Measurements from ENCODE around the gene APH1B.

APH1B gene

DNA sequence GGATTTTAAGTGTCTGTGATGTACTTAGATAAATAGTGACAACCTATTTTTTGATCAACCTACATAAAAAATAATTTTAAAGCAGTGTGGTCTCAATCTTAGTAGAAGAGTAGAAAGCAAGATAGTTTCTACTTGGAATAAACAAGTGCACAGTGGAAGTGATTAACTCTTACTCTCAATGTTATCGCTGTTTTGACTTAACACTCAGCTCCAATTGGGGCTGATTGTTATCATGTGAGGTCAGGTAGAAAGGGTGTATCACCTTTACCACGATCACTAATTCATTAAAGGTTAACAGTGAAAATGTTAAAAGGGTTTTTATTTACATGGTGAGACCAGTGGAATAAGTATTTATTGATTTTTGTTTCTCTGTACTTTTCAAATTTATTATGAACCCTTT lies 22.4 kb upstream of the APH1B start:
- DNase-seq = no peak

DNA sequence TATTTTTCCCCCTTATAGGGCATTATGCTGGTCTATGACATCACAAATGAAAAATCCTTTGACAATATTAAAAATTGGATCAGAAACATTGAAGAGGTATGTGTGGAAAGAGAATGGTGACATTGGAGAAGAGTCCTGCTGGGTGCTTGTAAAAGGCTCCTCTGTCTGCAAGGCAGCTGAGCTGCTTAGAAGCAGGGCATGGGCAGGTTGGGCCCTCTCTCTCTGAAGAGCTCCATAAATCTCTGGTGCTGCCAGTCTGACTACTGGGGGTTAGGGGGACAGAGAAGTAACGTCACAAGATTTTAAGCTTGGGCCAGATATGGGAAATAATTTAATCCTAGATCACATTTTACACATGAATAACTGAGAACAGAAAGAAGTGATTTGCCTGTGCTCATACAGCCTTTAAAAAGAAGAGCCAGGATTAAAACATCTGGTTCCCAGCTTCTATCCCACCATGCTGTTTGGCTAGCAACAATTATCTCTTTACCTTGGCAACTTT lies 21.9 kb upstream of the APH1B start:
- no peak for DNase-seq

DNA sequence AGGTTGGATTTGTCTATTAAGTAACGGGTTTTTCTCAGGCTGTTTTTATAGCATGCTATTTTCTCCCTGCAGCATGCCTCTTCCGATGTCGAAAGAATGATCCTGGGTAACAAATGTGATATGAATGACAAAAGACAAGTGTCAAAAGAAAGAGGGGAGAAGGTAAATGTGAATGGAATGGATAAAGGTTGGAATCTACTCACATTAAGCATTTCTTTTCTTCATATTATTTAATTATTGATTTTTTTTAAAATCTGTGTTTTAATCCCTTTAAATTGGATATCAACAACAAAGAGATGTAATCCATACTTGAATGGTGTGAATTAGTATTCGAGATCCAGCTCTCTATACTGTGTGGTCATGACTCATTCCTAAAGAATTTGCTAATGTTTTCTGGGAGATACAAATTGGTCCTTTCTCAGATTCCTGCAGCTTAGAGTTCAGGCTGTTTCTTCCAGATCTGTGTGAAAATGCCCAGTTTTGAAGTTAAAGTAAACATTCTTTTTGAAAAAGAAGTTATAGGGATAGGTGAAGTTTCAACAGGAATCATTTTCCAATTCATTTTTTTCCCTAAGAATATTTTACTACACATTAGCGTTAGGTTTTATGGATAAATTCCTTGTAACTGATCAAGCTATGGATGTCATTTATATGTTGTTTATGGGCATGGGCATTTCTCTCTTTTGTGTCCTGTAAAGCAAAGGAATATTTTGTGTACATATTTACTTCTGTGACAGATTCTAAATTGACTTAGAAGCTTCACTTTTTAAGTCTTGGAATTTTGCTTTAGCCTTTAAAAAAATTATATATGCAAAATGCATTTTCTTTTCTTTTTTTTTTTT lies 20.8 kb upstream of the APH1B start:
- DNase-seq = no peak

DNA sequence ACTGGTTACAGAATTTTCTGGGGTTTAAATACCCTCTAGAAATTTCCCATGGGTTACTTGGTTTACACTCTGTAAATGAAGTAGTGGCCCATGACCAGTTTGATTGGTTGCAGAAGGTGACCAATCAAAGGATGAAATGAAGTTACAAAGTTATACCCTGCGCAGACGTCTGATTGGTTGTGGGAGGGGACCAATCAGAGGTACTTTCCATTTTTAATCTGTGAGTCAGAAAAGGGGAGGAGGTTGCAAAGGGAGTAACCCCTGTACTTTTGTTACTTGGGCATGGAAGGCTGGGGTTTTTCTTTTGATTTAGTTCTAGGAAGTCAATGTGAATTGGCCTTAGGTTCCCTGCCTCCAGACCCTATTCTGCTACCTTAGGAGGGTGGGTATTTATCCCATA lies 18.7 kb upstream of the APH1B start:
- DNase-seq = no peak

DNA sequence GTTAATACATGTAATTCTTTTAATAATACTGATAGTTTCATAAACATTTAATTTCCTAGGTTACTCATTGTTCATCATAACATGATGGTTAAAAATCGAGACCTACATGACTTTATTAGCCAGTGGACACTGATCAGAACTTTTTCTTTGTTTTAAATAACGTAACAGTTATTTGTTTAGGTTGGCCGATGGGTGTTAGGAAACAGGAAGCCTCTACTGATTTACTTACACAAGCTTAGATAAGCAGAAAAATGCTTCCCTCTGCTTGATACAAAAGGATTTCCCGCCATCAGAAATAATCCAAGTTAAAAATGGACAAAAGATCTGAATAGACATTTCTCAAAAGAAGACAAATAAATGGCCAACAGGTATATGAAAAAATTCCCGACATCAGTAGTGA lies 16.6 kb upstream of the APH1B start:
- no peak for DNase-seq

DNA sequence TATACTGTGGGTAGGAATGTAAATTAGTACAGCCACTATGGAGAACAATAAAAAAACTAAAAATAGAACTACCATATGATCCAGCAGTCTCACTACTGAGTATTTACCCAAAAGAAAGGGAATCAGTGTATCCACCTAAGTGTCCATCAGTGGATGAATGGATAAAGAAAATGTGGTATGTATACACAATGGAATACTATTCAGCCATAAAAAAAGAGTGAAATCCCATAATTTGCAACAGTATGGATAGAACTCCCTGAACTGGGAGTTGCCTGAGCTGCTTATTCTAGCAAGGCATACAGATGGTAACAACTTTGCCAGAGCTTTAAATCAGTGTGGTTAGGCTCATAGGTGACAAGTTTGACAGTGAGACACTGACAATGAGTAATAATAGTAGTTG lies 16.1 kb upstream of the APH1B start:
- DNase-seq = no peak

DNA sequence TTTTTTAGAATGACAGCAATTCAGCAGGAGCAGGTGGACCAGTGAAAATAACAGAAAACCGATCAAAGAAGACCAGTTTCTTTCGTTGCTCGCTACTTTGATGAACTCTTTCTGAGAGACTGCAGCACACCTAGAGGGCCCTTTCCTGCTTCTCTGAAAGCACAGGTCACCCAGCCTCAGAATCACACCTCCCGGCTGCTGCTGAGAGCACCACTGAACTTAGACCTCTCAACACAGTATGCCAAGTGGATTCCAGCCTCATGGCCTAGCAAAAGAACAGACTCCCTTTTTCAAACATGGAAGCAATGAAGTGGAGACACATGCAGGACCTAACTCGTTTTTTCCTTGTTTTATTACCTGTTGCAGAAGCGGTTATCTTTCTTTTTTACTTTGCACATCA lies 13.9 kb upstream of the APH1B start:
- DNase-seq = no peak

DNA sequence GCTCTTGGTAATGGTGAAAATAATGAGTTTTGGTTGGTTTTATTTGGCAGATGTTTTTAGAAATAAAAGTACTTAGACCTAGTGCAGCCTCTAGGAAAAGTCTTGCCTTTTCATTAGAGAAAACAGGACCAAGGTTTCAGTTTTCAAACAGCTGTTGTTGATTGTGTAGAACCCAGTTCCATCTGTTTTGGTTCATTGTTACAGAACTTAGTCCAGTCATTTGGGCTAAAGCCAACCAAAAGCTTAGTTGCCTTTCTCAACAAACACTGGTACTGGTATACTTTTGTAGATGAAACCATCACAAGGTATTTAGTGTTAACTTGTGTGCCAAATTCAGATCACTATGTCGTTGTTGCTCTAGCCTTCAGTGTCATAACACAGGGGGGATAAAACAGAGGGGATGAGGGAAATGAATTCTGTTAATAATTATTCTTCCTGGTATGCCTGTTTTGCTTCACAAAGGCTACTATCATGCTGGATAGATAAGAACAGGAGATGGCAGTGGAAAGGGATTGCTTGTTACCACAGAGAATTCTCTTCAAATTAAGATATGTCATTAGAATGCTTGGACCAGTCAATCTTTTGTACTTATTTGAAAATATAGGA lies 12.6 kb upstream of the APH1B start:
- DNase-seq = no peak

DNA sequence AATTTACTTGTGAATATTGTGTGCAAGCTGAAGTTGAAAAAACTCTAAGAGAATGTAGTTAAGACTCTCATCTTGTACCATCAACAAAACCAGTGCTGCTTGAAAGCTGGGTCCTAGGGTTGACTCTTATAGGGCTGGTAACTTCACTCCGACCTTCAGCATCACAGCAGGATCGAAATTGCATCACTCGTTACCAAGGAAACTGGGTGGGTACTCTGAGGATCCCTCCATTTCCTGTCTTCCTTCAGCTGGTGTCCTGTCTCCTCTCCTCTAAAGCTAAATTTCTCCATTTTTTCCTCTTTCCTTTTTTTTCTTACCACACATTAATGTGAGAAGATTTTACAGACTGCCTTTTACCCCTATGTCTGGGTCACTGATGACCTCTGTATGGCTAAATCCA lies 3.0 kb upstream of the APH1B start:
- DNase-seq = no peak

DNA sequence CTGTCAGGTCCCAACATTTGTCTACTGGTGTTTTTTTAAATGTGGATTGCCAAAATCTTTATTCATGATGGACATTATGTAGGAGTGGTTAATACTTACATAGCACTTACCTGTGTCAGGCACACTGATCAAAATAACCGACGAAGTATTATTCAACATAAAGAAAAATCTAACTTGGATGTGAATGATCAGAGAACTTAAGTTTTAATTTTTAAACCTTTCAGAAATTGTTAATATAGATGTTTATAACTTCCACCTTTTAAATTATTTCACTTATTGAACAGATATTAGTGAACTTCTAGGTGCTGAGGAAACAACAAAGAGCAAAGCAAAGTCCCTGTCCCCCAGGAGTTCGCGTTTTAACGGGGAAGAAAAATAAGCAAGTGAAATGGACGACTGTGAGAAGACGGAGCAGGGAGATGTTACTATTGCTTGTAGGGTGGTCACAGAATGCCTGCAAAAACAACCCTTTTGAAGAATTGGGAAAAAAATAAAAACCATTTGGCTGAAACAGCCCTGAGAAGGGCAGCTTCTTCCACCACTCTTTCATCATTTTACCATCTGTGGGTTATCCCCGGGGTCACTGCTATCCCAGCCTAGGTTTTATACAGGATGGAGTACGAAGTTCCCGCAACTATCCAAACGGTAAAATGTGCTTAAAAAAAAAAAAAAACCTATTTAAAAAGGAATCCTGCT lies 915 bp upstream of the APH1B start:
- DNase-seq = no peak

DNA sequence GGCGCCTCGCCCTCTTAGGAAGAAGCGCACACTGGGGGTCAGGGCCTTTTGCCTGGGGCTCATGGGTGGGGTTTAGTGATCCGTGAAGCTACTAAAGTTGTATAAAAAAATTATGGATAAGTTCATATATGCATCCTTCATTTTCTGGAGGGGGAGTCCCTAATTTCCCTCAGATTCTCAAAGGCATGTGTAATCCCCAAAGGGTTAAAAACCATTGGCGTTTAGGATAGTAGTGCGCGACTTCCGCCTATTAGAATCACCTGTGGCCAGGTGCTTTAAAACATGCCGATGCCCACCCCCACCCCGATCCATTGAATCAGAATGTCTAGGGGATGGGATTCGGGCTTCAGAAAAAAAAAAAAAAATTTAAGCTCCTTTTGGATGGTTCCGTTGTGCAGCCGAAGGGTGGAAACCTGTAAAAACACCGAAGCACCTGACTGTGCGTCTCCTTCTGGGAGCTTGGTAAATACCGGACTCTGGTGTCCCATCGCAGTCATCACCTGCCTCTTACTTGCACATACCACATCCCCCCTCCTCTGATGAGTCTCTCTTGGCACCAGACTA lies 570 bp downstream of the APH1B start:
- no peak for DNase-seq

DNA sequence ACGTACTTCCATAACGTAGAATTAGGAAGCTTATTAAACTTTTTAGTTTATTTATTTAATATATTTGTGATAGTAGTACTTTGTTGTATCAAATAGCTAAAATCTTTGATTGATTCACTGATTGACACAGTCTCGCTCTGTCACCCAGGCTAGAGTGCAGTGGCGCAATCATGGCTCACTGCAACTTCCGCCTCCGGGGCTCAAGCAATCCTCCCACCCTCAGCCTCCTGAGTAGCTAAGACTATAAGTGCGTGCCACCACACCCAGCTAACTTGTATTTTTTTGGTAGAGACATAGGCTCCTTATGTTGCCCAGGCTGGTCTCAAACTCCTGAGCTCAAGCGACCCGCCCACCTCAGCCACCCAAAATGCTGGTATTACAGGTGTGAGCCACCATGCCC lies 5.7 kb downstream of the APH1B start:
- DNase-seq = no peak

DNA sequence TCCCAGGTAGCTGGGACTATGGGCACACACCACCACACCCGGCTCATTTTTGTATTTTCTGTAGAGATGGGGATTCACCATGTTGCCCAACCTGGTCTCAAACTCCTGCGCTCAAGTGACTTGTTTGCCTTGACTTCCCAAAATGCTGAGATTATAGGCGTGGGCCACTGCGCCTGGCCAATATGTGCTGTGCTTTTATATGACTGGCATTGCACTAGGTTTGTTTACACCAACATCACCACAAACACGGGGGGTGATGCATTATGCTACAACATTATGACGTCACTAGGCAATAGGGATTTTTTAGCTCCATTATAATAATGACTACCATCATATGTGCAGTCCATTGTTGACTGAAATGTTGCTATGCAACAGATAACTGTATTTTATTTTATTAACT lies 6.9 kb downstream of the APH1B start:
- DNase-seq = no peak

DNA sequence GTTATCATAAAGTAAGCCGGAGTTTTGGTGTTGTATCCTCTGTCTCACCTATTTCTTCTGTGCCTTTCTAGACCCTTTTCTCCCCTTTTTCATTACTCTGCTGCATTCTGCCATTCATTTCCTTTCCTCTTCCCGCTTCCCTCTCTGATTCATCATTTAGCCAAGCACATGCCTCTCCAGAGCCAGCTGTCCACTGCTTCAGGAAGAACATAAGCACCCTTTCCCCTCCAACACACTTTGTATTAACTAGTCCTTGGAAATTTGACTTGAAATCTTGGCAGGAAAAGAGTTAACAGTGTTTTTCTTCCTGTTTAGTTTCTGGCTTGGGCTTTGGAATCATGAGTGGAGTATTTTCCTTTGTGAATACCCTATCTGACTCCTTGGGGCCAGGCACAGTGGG lies 9.7 kb downstream of the APH1B start:
- no peak for DNase-seq

DNA sequence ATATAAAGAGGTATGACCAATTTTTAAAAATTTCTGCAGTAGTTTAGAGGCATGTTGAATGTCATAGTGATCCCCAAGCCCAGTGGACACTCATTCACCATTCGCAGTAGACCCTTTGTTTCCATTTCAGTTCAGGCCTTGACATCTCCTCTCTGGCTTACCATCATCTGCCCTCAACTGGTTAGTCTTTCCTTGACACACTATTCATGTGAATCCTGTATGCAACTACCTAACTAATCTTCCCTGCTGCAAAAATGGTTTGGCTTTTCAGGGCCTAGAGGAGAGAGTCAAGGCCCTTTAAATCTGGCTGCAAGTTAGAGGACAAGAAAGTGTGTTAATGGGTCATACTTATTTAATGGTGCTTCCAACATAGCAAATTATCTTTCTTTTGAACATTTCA lies 10.9 kb downstream of the APH1B start:
- no peak for DNase-seq

DNA sequence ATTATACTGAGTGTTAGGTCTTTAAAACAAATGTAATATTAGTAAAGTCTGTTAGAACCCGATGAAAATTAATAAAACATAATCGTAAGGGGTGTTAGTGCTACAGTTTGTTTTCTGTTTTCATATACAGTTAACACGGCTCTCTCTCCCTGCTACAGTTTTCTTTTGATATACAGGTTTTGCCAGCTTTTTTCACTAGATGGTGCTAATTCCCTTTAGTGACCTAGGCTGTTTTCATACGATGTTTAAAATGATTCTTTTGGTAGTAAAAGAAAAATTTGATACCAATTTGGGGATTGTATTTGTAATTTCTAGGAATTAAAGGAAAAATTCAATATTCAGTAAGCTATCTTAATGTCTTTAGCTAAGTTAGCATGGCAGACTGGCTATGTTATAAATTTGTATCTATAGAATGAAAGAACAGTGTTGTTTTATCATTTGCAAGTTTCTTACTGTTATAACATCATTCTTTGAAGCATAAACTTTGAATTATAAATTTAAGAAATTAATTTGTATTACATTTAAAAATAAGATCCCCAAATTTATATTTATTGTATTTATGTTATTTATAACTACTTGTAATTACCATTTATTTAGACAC lies 11.5 kb downstream of the APH1B start:
- no peak for DNase-seq

DNA sequence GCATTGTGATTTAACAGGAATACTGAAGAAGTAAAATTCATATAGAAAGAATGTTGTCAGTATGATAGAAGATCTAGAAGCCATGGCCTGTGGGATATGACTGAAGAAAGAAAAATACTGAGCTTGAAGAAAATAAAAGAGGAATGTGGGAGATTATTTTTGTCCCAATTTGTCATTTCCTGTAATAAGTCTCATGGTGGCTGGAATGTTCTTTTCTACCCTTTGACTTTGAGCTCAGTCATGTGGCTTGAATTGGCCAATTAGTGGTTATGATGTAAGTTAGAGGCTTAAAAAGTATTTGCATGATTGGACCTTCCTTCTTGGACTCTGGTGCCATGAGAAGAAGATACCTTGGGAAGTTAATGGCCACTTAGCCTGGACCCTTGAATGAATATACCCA lies 14.1 kb downstream of the APH1B start:
- no peak for DNase-seq

DNA sequence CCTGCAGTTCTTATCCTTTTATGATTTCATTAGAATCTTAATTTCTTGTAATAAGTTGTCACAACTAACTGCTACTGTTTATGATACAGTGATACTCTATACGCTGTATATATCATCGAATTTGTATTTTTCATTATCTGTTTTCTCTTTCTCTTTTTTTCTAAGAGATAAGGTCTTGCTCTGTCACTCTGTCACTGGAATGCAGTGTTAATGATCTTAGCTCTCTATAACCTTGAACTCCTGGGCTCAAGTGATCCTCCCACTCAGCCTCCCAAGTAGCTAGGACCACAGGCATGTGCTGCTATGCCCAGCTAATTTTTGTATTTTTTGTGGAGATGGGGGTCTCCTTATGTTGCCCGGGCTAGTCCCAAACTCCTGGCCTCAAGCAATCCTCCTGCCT lies 14.8 kb downstream of the APH1B start:
- no peak for DNase-seq

DNA sequence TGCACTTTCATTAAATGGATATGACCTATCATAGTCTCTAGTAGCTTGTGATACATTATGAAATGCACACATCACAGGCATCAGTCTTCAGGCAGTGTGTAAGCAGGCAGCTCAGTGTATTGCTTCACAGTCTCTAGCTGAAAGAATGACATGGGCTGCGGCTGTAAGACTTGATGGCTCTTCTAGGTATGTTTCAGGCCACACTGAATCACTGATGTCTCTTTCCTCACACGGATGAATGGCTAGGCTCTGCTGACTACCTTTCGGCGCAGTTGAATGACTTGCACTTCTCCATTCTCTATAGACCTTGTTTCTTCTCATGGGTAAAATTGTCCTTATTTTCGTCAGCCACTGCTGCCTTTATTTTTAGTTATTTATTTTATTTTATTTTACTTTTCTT lies 15.4 kb downstream of the APH1B start:
- no peak for DNase-seq

DNA sequence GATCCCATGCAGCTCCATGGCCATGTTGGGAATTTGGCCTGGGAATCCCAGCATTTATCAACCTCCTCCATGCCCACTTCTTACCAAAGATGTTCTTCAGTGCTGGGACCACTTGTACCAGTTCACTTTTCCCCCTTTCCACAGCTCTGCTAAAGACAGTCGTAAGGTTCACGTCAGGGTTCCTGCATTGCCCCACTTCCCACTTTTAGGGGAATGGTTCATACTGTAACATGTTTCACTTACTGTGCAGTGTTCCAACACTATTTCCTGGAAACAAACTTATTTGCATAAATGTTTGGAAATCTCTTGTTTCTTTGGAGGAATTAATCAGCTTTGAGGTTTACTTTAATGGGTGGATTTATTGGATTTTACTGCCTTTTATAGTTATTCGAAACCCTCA lies 17.0 kb downstream of the APH1B start:
- DNase-seq = no peak

DNA sequence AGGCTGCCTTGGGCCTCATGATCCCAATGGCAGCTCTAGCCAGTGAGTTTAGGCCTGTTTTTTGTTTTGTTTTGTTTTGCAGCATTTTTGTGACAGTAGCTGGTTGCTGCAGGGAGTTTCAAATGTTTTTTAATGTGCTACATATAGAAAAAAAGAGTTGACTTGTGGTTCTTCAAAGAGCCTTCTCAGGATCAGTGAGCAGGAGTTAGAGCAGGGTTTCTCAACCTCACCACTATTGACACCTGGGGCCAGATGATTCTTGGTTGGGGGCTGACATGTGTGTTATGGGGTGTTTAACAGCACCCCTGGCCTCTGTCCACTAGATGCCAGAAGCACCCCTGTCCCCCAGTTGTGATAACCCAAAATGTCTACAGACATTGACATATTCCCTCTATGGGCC lies 17.9 kb downstream of the APH1B start:
- no peak for DNase-seq

DNA sequence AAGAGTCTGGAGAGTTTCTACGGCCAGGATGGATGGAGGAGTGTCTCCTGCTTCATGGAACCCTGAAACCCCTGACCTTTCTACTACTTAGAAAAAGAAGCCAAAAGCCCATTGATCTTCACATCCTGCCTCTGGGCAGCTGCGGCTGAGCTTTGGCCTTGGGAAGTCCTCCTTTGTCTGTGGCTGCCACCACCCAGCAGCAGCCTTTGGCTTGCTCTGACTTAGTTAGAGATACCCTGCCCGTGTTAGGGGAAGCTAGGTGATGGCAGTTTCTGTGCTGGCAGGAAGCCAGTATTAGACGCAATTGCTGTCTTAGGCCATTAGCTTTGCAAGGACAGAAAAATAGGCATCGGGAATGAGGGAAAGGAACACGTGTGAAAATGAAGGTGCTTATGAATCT lies 18.8 kb downstream of the APH1B start:
- no peak for DNase-seq

DNA sequence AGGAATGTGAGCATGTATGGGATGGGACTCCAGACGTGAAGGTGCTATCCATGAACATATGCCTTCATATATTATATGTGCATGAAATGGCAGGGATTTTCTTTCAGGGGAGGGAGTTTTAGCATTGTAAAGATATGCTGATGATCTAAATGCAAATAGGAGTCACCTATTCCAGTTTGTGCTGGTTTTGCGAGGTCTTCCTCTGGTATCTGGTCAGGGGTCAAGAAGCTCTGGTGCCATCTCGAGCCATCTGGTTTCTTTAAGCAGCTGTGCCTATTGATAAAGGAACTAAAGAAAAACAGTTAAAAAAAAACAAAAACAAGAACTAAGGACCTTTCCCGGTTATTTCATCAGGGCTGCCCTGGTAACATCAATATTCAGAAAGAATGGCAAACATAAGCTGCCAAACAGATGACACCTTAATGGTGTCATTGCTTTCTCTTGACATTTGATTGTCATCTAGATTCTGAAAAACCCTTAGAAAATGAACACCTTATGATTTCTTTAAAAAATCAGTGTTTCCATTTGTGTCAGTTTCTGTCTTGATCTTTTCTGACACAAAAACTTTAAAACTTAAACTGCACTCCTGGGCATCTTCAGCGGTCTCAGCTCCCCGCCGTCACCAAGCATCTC lies 22.7 kb downstream of the APH1B start:
- DNase-seq = no peak

All from NCI-H2029 (cell line).